ENCODE measurements around the gene DNAJB2. TPM values are rescaled to one million over a fixed set of nuclear protein-coding genes. Genes with fewer than 3 reads are reported as not detected.
"Not testable (repeated sequence)": the region's sequence is repeated elsewhere in the genome, so short reads cannot be mapped to it uniquely, and the experiment has no call there.

DNAJB2 gene
- polyA plus RNA-seq, 1 donor from 2014 or later: 7.8 TPM

GRCh38 chr2:219285373-219285735 is 6.2 kb downstream of the DNAJB2 start:
- H3K9me3 Mint-ChIP-seq: no peaks in the 10 kb centered on the region
- peaks cover 5% of the 10 kb centered on the region for H3K36me3 Mint-ChIP-seq
- H3K4me3 Mint-ChIP-seq: no peak overlapping the region
- no peaks in the 10 kb centered on the region for H3K27me3 Mint-ChIP-seq
- no peak overlapping the region for H3K27ac Mint-ChIP-seq
- peaks cover 4 to 9% (median 5%) of the 10 kb centered on the region in 3 donors for H3K4me1 Mint-ChIP-seq

- Mint-ChIP-seq H3K4me1 (peaks cover 0 to 5% (median 3%) of the 10 kb centered on the region in 3 donors), H3K27me3 (no peaks in the 10 kb centered on the region), H3K9me3 (no peaks in the 10 kb centered on the region), H3K27ac (no peak overlapping the region), H3K36me3 (peaks cover 5% of the 10 kb centered on the region), H3K4me3 (no peak overlapping the region)
These were observed 6.8 kb downstream of the DNAJB2 start for GRCh38 chr2:219285894-219286425.

GRCh38 chr2:219286436-219287115 is 7.4 kb downstream of the DNAJB2 start:
- Mint-ChIP-seq H3K27me3 (no peaks in the 10 kb centered on the region), H3K4me1 (peaks cover 0 to 5% (median 0%) of the 10 kb centered on the region in 3 donors), H3K36me3 (peaks cover 5% of the 10 kb centered on the region), H3K4me3 (peak overlapping the region in 1 of 4 donors; percentile 23), H3K9me3 (no peaks in the 10 kb centered on the region), H3K27ac (peak overlapping the region in 1 of 3 donors; percentile 40)

GRCh38 chr2:219287116-219287440 is 7.9 kb downstream of the DNAJB2 start:
- not testable (repeated sequence) for H3K4me1 Mint-ChIP-seq, H3K27me3 Mint-ChIP-seq

GRCh38 chr2:219287580-219288265 is 8.6 kb downstream of the DNAJB2 start:
- Mint-ChIP-seq H3K9me3 (no peaks in the 10 kb centered on the region), H3K36me3 (peaks cover 5% of the 10 kb centered on the region), H3K4me1 (peaks cover 0 to 5% (median 0%) of the 10 kb centered on the region in 3 donors), H3K27me3 (no peaks in the 10 kb centered on the region), H3K27ac (peak overlapping the region in 1 of 3 donors; percentile 64), H3K4me3 (no peak overlapping the region)

More at GRCh38 chr2:219287116-219287440, 7.9 kb downstream of the DNAJB2 start:
- H3K27ac Mint-ChIP-seq: peak overlapping the region in 1 of 3 donors; percentile 40
- H3K4me3 Mint-ChIP-seq: peak overlapping the region in 1 of 4 donors; percentile 23
- H3K9me3 Mint-ChIP-seq, H3K36me3 Mint-ChIP-seq: not testable (repeated sequence)

GRCh38 chr2:219289195-219289536 is 10.0 kb downstream of the DNAJB2 start:
- Mint-ChIP-seq H3K4me1 (peaks cover 0 to 4% (median 2%) of the 10 kb centered on the region in 3 donors), H3K9me3 (no peaks in the 10 kb centered on the region), H3K27ac (no peak overlapping the region), H3K4me3 (no peak overlapping the region), H3K27me3 (no peaks in the 10 kb centered on the region), H3K36me3 (no peaks in the 10 kb centered on the region)

- Mint-ChIP-seq H3K4me1 (peaks cover 0 to 5% (median 2%) of the 10 kb centered on the region in 3 donors), H3K4me3 (no peak overlapping the region), H3K27me3 (no peaks in the 10 kb centered on the region), H3K27ac (no peak overlapping the region), H3K9me3 (no peaks in the 10 kb centered on the region), H3K36me3 (no peaks in the 10 kb centered on the region)
These were observed 10.6 kb downstream of the DNAJB2 start for GRCh38 chr2:219289537-219290361.

GRCh38 chr2:219290381-219291171 is 11.4 kb downstream of the DNAJB2 start:
- no peaks in the 10 kb centered on the region for H3K36me3 Mint-ChIP-seq
- H3K27ac Mint-ChIP-seq: peak overlapping the region in 1 of 3 donors; percentile 23
- peaks cover 4 to 5% (median 4%) of the 10 kb centered on the region in 3 donors for H3K4me1 Mint-ChIP-seq
- H3K4me3 Mint-ChIP-seq: no peak overlapping the region
- no peaks in the 10 kb centered on the region for H3K27me3 Mint-ChIP-seq
- H3K9me3 Mint-ChIP-seq: no peaks in the 10 kb centered on the region

- H3K27ac Mint-ChIP-seq: peak overlapping the region in 1 of 3 donors; percentile 13
- peaks cover 5 to 7% (median 5%) of the 10 kb centered on the region in 3 donors for H3K4me1 Mint-ChIP-seq
- no peaks in the 10 kb centered on the region for H3K27me3 Mint-ChIP-seq
- no peaks in the 10 kb centered on the region for H3K36me3 Mint-ChIP-seq
- no peak overlapping the region for H3K4me3 Mint-ChIP-seq
- no peaks in the 10 kb centered on the region for H3K9me3 Mint-ChIP-seq
These were observed 12.2 kb downstream of the DNAJB2 start for GRCh38 chr2:219291394-219291793.

GRCh38 chr2:219291910-219292490 is 12.8 kb downstream of the DNAJB2 start:
- Mint-ChIP-seq H3K27me3 (no peaks in the 10 kb centered on the region), H3K27ac (peak overlapping the region in 1 of 3 donors; percentile 13), H3K4me3 (peak overlapping the region in 1 of 4 donors; percentile 67)

GRCh38 chr2:219292616-219293015 is 13.4 kb downstream of the DNAJB2 start:
- Mint-ChIP-seq H3K9me3 (no peaks in the 10 kb centered on the region), H3K27ac (no peak overlapping the region), H3K27me3 (no peaks in the 10 kb centered on the region)

More at GRCh38 chr2:219291910-219292490, 12.8 kb downstream of the DNAJB2 start:
- Mint-ChIP-seq H3K36me3 (no peaks in the 10 kb centered on the region), H3K4me1 (peaks cover 5 to 7% (median 5%) of the 10 kb centered on the region in 3 donors), H3K9me3 (no peaks in the 10 kb centered on the region)

GRCh38 chr2:219293736-219294231 is 14.6 kb downstream of the DNAJB2 start:
- no peaks in the 10 kb centered on the region for H3K27me3 Mint-ChIP-seq
- no peaks in the 10 kb centered on the region for H3K36me3 Mint-ChIP-seq
- H3K4me3 Mint-ChIP-seq: peak overlapping the region in 3 of 4 donors; percentile 21 to 72 (median 58)
- H3K27ac Mint-ChIP-seq: no peak overlapping the region
- no peaks in the 10 kb centered on the region for H3K9me3 Mint-ChIP-seq
- peaks cover 6 to 10% (median 7%) of the 10 kb centered on the region in 3 donors for H3K4me1 Mint-ChIP-seq

More at GRCh38 chr2:219292616-219293015, 13.4 kb downstream of the DNAJB2 start:
- Mint-ChIP-seq H3K4me3 (peak overlapping the region in 1 of 4 donors; percentile 67), H3K36me3 (no peaks in the 10 kb centered on the region), H3K4me1 (peaks cover 5 to 7% (median 5%) of the 10 kb centered on the region in 3 donors)

GRCh38 chr2:219294356-219295351 is 15.5 kb downstream of the DNAJB2 start:
- Mint-ChIP-seq H3K27me3 (no peaks in the 10 kb centered on the region), H3K4me1 (peaks cover 6 to 11% (median 7%) of the 10 kb centered on the region in 3 donors), H3K36me3 (no peaks in the 10 kb centered on the region), H3K9me3 (no peaks in the 10 kb centered on the region), H3K27ac (peak overlapping the region; percentile 53 to 86 (median 61)), H3K4me3 (peak overlapping the region; percentile 25 to 87 (median 66))
